NCI-H748 (cell line): Measurements from ENCODE around the gene CTTNBP2.
A peak's percentile ranks its signal among the peaks of the same experiment; 100 is the strongest.

ENCODE experiments used
- DNase-seq: peaks from one replicate; lab custom pipeline; 2025; ENCODE audit not compliant: unreplicated experiment; lab: John Stamatoyannopoulos, UW

Gene CTTNBP2

DNA sequence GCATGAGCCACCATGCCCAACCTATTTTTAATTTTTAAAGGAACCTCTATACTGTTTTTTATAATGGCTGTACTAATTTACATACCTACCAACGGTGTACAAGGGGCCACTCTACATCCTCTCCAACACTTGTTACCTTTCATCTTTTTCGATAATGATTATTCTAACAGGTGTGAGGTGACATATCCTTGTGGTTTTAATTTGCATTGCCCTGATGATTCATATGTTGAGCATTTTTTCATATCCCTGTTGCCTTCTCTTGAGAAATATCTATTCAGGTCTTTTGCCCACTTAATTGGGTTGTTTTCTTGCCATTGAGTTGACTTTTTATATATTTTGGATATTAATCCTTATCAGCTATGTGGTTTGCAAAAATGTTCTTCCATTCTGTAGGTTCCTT, 167.0 kb downstream of the CTTNBP2 start:
- DNase-seq, result no peak

DNA sequence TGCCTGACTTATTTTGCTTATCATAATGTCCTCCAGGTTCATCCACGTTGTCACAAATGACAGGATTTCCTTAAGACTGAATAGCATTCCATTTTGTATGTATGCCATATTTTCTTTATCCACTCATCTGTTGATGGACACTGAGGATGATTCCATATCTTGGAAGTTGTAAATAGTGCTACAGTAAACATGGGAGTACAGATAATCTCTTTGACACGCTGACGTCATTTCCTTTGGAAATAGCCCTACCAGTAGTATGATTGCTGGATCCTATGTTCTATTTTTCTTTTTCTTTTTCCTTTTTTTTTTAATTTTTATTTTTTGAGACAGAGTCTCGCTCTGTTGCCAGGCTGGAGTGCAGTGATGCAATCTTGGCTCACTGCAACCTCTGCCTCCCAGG, 167.6 kb downstream of the CTTNBP2 start:
- no peak for DNase-seq

DNA sequence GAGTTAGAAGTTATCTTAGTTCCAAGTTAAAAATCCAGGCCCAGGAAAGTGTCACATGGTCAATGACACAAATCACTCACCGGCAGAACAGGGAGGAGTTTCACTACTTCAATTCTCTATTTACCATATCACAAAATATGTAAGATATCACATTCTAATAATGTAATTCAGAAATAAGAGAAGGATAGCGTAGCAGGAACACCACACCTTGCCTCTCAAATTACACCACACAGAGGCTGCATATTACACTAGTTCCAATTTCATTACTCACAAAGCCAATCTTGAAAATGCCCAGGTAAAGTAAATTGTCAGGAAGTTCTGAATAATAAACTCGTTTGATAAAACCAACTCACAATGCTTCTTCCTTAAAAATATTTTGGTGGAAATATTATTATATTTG, 169.2 kb downstream of the CTTNBP2 start:
- peak; percentile 14 for DNase-seq

DNA sequence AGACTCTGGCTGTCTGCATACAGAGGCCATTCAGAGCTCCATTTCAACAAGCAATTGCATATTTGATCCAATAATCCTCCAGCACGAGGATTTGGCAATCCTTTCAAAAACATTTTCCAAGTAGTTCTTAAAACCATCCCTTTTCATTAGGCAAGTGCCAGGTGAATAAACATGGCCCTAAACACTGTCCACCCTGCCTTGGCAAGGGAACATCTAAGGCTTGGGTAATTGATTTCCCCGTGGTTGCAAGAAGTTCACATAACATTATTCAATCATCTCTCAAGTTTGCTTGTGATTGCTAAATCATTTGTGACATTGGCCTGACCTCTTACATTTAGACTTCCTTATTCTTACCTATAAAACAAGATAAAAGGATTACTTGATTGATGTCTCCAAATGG, 175.2 kb downstream of the CTTNBP2 start:
- DNase-seq, result no peak

DNA sequence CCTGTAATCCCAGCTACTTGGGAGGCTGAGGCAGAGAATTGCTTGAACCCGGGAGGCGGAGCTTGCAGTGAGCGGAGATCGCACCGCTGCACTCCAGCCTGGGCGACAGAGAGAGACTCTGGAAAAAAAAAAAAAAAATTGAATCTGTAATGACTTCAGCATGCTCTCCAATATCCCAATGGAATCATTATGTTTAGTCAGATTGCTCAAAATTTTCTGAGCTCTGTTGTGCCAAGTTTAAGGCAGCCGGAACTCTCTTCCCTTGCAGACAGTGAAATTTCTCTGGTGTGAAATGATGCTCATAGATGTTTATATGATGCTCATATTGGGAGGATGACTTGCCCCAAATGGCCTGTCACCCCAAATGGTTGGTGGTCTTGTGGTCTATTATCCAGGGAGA, 180.9 kb downstream of the CTTNBP2 start:
- DNase-seq, result no peak

DNA sequence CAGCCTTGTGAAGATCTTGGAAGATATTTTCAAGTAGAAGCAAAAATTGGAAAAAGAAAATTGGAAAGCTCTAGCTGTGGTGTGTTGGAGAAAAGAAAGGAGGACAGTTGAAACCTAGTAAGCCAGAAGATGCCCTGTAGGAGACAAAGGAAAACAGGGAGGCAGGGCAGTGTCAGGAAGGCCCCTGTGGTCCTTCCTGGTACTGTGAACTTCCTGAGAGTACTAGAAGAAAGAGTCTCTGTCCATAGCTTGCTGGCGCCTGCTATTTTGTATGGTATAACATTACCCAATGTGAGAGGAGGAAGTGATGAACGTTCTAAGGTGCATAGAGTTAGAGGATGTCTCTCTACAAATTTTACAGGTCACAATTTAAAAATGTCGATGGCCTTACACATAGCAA, 183.1 kb downstream of the CTTNBP2 start:
- DNase-seq, result no peak

DNA sequence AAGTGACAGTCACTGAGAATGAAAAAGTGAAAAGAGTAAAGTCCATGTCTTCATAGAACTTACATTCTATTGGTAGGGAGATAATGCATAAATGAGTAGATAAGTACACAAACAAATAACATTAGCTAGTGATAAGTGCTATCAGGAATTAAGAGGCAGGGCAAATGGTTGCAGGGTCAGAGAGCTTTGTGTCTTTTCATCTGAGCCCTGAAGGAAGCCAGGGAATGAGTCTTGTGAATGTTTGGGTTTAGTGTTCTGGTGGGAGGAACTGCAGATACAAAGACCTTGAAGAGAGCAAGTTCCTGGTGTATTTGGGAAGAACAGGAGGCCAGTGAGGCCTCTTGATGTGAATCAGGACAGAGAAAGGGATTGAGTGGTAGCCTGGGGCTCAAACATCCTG, 183.8 kb downstream of the CTTNBP2 start:
- no peak for DNase-seq

DNA sequence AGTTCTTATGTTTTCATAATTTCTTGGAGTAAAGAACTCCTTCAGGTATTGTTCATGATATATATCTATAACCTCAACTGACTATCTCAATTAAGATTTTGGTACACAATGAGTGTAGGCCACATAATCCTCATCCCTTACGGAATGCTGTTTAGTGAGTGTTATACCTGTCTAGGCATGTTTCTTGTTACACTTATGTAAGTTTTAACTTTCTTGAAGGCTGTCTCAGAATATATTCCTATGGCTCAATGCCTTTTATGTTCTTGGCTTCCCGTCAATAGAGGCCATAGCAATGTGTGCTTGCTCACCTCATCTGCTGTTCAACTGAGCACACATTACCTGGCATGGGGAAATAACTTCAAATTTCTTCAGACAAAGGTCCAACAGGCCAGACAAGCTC, 185.1 kb downstream of the CTTNBP2 start:
- DNase-seq, result no peak

DNA sequence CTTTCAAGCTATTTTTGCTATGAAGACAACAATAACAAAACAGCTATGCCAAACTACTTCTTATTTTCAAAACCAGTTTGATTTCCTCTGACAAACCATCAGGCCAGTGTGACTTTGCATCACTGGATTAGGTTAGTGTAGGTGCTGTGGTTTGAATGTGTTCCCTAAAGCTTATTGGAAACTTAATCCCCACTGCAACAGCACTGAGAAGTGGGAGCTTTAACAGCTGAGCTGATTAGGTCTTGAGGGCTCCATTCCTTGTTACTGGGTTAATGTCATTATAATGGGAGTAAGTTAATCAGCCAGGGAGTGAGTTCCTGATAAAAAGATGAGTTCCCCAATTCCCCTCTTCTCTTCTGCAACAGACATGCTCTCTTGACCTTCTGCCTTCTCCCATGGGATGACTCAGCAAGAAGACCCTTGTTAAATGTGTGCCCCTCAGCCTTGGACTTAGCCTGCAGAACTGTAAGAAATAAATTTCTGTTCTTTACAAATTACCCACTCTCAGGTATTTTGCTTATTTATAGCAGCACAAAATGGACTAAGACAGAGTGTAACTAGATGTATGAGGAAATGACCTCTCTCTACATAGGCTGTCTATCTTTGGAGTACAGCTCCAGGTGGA, 186.8 kb downstream of the CTTNBP2 start:
- DNase-seq, result no peak

DNA sequence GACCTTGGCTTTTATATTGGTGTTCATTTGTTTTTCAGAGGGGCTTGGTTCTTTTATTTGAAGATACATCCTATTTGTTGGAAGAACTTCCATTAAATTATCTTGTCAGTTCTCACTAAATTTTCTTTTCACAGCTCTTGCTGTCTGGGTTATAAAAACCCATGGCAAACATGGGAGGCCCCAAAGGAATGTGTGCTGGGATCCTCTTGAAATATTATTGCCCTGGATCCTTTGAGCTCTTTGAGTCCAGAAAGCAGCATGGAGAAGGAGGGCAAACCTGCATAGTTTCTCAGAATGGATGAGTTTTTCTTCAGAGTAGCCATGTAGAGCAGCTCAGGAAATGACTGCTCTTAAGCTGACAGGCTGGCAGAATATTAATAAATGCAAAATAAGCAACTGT, 187.4 kb downstream of the CTTNBP2 start:
- DNase-seq, result no peak

DNA sequence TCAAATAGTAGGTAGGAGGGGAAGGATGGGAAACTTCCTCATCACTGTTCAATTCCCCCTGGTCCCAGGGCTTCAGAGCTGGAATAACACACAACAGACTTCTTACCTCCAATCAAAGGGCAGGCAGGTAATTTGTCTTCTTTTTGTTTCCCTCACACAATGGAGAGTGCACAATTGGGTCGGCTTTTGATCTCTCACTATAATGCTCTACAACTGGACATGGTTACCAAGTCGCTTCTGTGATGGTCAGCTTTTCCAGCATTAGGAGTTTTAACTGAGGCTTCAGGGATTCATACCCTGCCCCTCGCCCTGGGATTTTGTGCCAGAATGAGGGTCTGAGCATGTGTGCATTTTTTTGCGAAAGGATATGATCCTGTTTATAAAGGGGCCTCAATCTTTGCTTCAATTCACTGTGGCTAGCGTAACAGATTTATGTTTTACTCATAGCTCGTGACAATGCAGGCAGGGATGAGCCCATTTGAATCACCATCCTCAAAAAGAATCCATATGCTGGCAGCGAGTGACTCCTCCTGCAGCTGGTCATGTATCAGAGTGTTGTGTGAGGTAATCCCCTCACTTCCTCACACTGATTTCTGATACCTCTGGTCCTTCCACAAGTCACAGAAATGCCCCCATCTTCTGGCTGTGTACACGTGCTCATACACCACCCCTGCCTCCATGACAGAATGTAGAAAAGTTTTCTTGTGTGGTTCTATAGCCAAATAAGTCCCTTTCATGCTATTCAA, 189.6 kb downstream of the CTTNBP2 start:
- peak; percentile 46 for DNase-seq

DNA sequence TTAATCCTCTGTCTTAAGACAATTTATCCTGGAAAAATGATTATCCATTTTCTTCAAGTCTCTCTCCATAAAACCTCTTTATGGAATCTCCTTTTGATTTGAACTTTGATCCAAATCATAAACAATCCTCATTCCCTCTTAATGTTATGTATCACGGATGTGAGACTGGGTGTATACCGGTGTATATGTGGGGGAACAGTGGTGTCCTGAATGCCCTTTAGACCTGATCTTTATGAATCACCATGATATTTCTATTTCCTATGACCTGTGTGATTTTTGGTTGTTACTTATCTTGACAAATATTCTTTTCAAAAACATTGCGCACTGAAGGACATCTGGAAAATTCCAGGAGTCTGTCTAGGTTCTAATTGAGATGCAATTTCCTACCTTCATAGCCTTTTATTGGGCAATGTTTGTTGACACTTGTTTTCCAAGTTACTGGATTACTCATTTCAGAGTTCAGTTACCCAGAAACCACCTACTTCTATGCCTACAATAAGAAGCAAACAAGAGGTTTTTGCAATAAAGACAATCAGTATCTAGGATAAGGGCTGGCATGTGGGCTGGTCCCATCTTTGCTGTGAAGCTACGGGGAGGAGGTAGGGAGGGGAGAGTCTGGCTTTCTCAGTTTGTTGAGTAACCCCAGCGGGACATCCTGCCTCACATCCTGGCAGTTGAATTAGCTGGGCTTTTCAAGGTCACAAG, 190.4 kb downstream of the CTTNBP2 start:
- peak; percentile 46 for DNase-seq

DNA sequence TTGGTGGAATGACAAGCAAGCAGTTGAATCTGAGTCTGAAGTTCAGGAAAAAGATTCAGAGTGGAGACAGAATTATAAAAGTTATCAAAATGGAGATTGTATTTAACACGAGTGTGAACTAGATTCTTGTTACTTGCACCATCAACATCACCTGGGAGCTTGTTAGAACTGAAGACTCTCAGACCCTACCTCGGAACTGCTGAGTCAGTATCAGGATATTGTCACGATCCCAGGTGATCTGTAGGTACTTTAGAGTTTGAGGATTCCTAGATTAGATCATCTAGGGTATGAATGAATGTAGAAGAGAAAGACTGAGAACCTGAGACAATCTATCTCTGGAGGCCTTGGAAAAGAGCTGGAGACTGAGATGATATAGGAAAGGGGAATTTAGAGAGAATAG, 194.1 kb downstream of the CTTNBP2 start:
- no peak for DNase-seq

DNA sequence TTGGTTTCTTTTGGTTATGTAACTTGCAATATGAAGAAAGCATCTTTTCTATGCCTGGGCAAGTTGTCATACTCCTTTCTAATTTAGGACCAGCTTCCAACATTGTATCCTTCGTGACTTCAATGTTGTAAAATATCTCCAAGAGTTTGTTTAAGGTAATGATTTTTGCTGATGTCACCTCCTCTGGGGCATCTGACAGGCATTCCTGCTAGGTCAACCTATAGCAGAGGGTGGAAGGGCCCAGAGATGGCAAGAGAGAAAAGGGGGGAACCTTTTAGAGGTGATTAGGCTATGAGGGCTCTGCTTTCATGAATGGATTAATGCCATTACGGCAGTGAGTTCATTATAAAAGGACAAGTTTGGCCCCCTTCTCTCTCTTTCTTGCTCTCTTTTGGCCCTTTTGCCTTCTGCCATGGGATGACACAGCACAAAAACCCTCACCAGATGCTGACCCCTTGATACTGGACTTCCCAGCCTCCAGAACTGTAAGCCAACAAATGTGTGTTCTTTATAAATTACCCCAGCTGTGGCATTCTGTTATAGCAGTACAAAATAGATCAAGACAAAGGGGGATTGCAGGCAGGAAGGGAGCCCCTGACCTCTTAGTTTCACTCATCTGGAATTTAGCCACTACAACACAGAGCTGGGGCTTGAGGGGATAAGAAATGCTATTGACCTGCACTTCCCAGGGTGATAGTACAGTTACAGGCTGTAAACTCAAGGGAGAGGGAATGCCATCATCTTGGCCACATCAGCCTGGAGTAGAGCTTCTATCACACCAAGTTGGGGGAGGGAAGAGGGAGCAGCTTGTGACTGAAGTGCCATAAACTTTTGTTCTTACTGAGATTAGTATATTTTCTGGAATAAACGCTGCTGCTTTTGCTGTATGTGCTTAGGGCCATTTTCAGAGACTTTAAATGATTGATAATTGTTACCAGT, 197.5 kb downstream of the CTTNBP2 start:
- no peak for DNase-seq

DNA sequence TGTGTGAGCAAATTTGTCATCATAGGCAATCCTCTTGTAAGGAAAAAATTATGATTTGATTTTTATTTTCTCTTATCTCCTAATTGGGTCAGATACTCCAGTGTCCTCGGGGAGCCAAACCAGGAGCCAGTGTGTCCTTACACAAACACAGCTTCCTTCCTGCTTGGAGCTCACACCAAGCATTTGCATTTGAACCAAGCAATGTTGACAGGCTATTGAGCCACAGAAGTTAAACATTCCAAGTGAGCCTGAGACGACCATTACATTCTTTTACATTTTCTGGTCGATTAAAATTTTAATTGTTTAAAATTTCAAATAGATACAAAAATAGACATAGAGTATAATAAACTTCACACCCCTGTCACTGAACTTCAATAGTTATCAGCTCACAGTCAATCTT, 198.6 kb downstream of the CTTNBP2 start:
- peak; percentile 48 for DNase-seq

DNA sequence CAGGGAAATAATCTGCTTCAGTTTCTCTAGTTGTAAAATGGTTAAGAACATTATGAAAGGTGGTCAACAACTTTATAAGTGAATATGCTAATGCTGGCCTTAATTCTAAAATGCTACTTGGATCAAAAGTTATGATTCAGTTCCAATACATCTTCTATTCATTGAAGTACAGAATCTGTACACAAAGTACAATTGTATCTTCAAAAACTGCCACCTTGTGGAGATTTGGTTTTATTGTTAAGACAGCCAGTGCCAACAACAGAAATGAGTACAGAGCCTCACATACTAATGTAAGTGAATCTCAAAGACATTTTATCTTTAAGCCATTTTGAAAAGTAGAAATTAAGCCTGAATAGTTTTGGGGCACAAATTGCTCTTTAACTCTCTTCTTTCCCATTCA, 199.4 kb downstream of the CTTNBP2 start:
- peak; percentile 71 for DNase-seq

DNA sequence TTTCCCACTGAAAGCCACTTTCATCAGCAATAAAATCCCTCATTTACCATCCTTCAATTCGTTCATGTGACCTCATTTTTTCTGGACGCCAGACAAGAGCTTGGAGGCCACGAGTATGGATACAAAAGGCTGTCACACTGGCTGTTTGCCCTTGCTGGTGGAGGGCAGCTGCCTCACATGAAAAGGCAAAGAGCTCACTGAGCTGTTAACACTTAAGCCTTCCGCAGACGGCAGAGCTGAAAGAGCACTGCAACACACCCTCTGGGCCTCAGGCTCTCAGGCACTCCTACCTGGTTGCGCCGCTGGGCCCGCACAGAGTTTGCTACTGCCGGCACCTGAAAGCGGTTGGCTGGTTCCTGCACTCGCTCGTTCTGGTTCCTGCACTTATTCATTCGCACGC, 199.9 kb downstream of the CTTNBP2 start:
- DNase-seq, result peak; percentile 97

DNA sequence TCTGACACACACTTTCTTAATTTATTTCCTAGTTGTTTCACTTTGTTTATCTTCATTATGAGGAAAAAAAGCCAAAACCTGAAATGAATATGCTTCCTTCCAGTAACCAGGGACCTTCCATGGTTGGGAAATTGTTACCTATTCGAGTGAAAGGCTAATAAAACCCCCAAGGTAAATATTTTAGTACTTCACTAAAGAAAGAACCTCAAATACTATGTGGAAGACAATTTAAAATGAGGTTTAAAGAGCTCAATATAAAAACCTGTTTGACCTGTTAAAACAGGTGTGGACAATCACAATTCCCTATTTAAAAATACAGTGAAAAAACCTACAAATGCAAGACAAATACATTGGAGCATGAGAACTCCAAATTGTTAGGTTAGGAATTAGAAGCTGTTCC, 200.8 kb downstream of the CTTNBP2 start:
- DNase-seq, result peak; percentile 92

DNA sequence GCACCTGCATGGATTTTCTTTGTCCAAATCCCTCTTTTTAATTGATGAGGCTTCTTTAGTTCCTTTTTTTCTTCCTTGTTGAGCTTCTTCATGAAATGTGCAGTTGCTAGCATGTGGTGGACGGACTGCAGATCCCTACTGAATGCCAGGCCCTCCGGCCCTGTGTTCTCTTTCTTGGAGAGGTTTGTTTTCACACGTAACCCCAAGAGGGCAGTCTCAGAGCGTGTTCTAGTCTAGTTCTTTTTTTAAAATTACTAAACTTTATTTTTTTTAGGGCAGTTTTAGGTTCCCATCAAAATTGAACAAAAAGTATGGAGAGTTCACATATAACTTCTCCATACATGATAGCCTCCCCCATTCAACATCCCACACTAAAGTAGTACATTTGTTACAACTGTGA, 203.4 kb downstream of the CTTNBP2 start:
- DNase-seq, result no peak

DNA sequence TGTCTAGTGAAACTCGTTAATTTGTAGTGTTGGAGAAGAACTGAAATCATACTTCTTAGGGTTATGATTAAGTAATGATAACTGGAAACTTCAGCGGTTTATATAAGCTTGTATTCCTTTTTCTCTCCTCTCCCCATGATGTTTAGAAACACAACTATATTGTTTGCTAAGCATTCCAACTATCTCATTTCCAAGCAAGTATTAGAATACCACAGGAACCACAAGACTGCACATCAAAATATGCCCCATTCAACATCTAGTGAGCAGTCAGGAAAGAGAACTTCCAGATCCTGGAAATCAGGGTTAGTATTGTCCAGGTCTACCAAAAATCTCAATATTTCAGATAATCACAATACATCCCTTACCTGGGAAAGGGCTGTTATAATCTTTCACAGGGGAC, 205.8 kb downstream of the CTTNBP2 start:
- no peak for DNase-seq

DNA sequence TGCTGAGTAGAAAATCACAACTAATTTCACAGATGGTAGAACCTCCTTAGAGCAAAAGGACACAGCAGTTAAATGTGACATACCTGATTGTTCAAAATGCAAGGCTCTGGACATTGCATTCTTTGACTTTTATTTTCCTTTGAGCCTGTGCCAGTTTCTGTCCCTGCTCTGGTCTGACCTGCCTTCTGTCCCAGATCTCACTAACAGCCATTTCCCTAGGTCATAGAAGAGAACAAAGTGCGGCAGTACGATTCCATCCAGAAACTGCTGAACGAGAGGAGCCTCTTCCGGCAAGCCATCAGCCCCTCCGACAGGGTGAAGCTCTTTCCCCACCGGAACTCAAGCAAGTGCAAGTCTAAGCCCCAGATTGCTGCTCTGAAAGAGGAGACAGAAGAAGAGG, 206.6 kb downstream of the CTTNBP2 start:
- no peak for DNase-seq
